K562 (cell line): ENCODE measurements around the gene YIPF5. TPM values are rescaled to one million over a fixed set of nuclear protein-coding genes. Genes with fewer than 3 reads are reported as not detected.

Source experiments
- ATF1 ChIP-seq, 2 experiments: fragments of 450-650 bp in 1 of 2; IDR thresholded peaks; 2 replicates each; pipeline ENCODE4 v1.6.1; 2016; ENCODE audit warnings: missing compliant biosample characterization in 1 of 2, missing genetic modification characterization in 1 of 2
- CHD4 ChIP-seq: fragments of 200-600 bp; sonication (generic); IDR thresholded peaks from 3 replicates; pipeline ENCODE4 v1.6.1; 2012; ENCODE audit warnings: low read depth, mild to moderate bottlenecking, mixed read lengths, low read length, inconsistent platforms; ENCODE audit not compliant: insufficient read depth, insufficient replicate concordance, poor library complexity, severe bottlenecking
- EHMT2 ChIP-seq: fragments of 450-650 bp; IDR thresholded peaks from 2 replicates; pipeline ENCODE4 v1.6.1; 2018; ENCODE audit warnings: antibody characterized with exemption
- GABPB1 ChIP-seq: sonication (generic); formaldehyde crosslinking; IDR thresholded peaks from 2 replicates; pipeline ENCODE4 v1.8.0; 2022; ENCODE audit warnings: mild to moderate bottlenecking, missing genetic modification reagents
- KLF10 ChIP-seq: fragments of 250-450 bp; sonication (Bioruptor Pico); IDR thresholded peaks from 2 replicates; pipeline ENCODE4 v1.6.1; 2021; ENCODE audit warnings: matching md5 sums
- MTF1 ChIP-seq: fragments of 250-450 bp; sonication (Bioruptor Pico); IDR thresholded peaks from 2 replicates; pipeline ENCODE4 v1.9.0; 2021; ENCODE audit warnings: moderate library complexity, mild to moderate bottlenecking, inconsistent platforms, borderline replicate concordance
- NFATC3 ChIP-seq: fragments of 450-650 bp; IDR thresholded peaks from 2 replicates; pipeline ENCODE4 v1.6.1; 2017; ENCODE audit warnings: mild to moderate bottlenecking
- POLR3A ChIP-seq: IDR thresholded peaks from 2 replicates; pipeline ENCODE4 v1.6.1; 2011; ENCODE audit warnings: borderline replicate concordance, mild to moderate bottlenecking, moderate library complexity; ENCODE audit not compliant: insufficient read length, insufficient read depth; ENCODE audit errors: extremely low read depth
- RFX1 ChIP-seq: fragments of 450-650 bp; IDR thresholded peaks from 2 replicates; pipeline ENCODE4 v1.6.1; 2016; ENCODE audit warnings: mild to moderate bottlenecking, moderate library complexity
- RNF2 ChIP-seq: sonication (generic); IDR thresholded peaks from 2 replicates; pipeline ENCODE4 v1.6.1; 2016
- SIN3B ChIP-seq: fragments of 450-650 bp; IDR thresholded peaks from 2 replicates; pipeline ENCODE4 v1.6.1; 2017; ENCODE audit warnings: low read depth, mild to moderate bottlenecking, moderate library complexity
- SIRT6 ChIP-seq: IDR thresholded peaks from one replicate; pipeline ENCODE4 v1.6.1; 2012; ENCODE audit warnings: low read depth, mild to moderate bottlenecking, control low read depth, inconsistent platforms, low read length, moderate library complexity
- SREBF2 ChIP-seq: sonication (generic); formaldehyde crosslinking; IDR thresholded peaks from 2 replicates; pipeline ENCODE4 v1.4.0; 2020; ENCODE audit warnings: mild to moderate bottlenecking, missing genetic modification reagents
- ZNF124 ChIP-seq: sonication (generic); formaldehyde crosslinking; IDR thresholded peaks from 2 replicates; pipeline ENCODE4 v1.8.1; 2022; ENCODE audit warnings: missing genetic modification reagents
- ZNF282 ChIP-seq: sonication (generic); formaldehyde crosslinking; IDR thresholded peaks from 2 replicates; pipeline ENCODE4 v1.8.1; 2023; ENCODE audit warnings: missing genetic modification reagents
- ZNF318 ChIP-seq, 2 experiments: fragments of 450-650 bp; IDR thresholded peaks; 2 replicates each; pipeline ENCODE4 v1.6.1; 2016; ENCODE audit warnings: mild to moderate bottlenecking in 2 of 2, borderline replicate concordance in 1 of 2, low read depth in 1 of 2, moderate library complexity in 1 of 2
- ZNF324 ChIP-seq: fragments of 250-450 bp; sonication (Bioruptor Pico); IDR thresholded peaks from 2 replicates; pipeline ENCODE4 v1.4.0; 2020; ENCODE audit warnings: mild to moderate bottlenecking
- polyA plus RNA-seq, 8 experiments: library from polyadenylated mRNA; depleted of rRNA in 4 of 8; stranded (reverse) in 5 of 8; unstranded in 3 of 8; fragments of >200 nt; fragmentation: Nextera tagmentation in 2 of 8; fragmentation: Illumina TruSeq in 1 of 8; extraction: Ambion mirVana in 2 of 8; extraction: Trizol in 1 of 8; gene quantifications; 2 replicates each; pipeline versions ENCODE4 v1.2.1 to v1.2.3, GENCODE V29; 2011 to 2014; ENCODE audit warnings: inconsistent platforms in 1 of 8, missing spikeins in 1 of 8
- total RNA-seq, 7 experiments: library from RNA; depleted of rRNA in 6 of 7; stranded (reverse); fragments of >200 nt in 6 of 7; fragmentation: Illumina TruSeq in 2 of 7; extraction: Trizol in 2 of 7; gene quantifications; 2 replicates each; pipeline versions ENCODE4 v1.2.1 to v1.2.3, GENCODE V29; 2011 to 2021; ENCODE audit warnings: low replicate concordance in 1 of 7
- TF ChIP-seq, protein P1 (sequence below): fragments of 250-450 bp; sonication (Bioruptor Pico); IDR thresholded peaks from 2 replicates; pipeline ENCODE4 v1.4.0; 2020; ENCODE audit warnings: mild to moderate bottlenecking, moderate library complexity

The YIPF5 gene
- total and polyA plus RNA-seq, 9 of the 15 experiments (the other 6 are each of a cell fraction or from before 2014, with no cell fraction given) = 12.1 to 52.9 (median 33.7) TPM

DNA sequence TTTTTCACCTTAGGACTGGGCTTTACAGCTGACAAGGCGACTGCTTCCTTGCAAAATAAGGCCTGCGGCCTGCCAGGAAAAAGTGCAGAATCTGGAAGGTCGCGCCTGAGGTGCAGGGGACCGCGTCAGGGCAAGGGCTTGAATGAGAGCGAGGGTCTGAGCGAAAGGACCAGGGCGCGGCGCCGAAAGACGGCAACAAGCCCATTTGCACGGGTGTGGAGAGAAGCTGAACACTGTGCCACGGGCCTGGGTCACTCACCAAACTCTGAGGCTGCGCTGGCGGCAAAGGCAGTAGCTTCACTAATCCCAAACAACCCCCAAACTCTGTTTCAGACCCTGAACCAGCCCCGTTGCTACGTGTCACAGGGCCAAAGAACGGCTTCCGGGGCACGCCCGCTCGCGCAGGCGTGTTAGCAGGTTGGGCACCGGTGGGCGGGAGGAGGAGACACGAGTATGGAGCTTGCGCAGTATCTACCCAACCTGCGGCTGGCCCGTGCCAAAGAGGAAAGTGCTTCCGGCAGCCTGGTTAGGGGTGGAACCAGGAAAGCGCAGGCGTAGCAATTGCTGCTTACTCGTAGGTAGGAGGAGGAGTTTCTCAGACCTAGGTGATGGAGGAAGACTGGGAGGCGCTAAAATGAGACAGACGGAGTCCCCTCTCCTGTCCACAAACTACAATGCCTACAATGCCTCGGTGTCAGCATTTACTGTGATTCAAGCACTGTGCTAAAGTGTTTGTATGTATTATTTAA lies at the start of gene YIPF5, which contains the start of gene KCTD16 (continued):
- no peak for TF ChIP-seq EHMT2
- no peak for TF ChIP-seq ATF1 (CRISPR knock-in tag; IDR thresholded peaks at IDR 0.05)
- peak; percentile 94 for TF ChIP-seq ATF1 (tag; IDR thresholded peaks at IDR 0.05)
- TF ChIP-seq ZNF282 (CRISPR knock-in tag) = no peak
- TF ChIP-seq ZNF124 (CRISPR knock-in tag) = no peak
- TF ChIP-seq MTF1 (CRISPR knock-in tag) = no peak
- no peak for TF ChIP-seq SIRT6
- no peak for TF ChIP-seq ZNF324 (CRISPR knock-in tag)
- no peak; the same call in 1 of the 2 replicates for TF ChIP-seq SREBF2
- no peak for TF ChIP-seq ZNF318 (IDR thresholded peaks at IDR 0.05; ENCODE audit: borderline replicate concordance in 1 of 2, low read depth in 1 of 2)
- peak; percentile 72 for TF ChIP-seq RFX1
- peak; percentile 98 for TF ChIP-seq GABPB1 (CRISPR knock-in tag)
- peak; percentile 73 for TF ChIP-seq SIN3B
- no peak for TF ChIP-seq POLR3A
- TF ChIP-seq CHD4 = no peak
- TF ChIP-seq, protein P1, sequence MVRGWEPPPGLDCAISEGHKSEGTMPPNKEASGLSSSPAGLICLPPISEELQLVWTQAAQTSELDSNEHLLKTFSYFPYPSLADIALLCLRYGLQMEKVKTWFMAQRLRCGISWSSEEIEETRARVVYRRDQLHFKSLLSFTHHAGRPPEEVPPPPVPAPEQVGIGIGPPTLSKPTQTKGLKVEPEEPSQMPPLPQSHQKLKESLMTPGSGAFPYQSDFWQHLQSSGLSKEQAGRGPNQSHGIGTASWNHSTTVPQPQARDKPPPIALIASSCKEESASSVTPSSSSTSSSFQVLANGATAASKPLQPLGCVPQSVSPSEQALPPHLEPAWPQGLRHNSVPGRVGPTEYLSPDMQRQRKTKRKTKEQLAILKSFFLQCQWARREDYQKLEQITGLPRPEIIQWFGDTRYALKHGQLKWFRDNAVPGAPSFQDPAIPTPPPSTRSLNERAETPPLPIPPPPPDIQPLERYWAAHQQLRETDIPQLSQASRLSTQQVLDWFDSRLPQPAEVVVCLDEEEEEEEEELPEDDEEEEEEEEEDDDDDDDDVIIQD = no peak
- no peak for TF ChIP-seq NFATC3
- TF ChIP-seq RNF2 = no peak
- no peak for TF ChIP-seq KLF10 (CRISPR knock-in tag)
